HG03066 (cell line): ENCODE measurements around the gene TMEM59.

Source experiments
- ATAC-seq: cut with Tn5 transposase; IDR thresholded peaks from one replicate; pipeline ENCODE4 v1.9.1; 2021; ENCODE audit warnings: low read depth; ENCODE audit not compliant: unreplicated experiment

The TMEM59 gene

DNA sequence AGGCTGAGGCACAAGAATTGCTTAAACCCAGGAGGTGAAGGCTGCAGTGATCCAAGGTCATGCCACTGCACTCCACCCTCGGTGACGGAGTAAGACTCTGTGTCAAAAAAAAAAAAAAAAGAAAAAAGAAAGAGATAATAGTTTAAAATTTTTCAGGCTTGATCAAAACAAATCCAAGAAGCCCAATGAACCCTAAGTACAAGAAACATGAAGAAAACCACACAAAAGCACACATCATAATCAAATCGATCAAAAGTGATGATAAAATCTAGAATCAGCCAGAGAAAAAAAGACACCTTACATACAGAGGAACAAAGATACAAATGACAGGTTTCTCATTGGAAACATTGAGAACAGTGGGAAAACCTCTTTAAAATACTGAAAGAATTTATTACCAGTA lies 66.5 kb downstream of the TMEM59 start:
- no peak for ATAC-seq

DNA sequence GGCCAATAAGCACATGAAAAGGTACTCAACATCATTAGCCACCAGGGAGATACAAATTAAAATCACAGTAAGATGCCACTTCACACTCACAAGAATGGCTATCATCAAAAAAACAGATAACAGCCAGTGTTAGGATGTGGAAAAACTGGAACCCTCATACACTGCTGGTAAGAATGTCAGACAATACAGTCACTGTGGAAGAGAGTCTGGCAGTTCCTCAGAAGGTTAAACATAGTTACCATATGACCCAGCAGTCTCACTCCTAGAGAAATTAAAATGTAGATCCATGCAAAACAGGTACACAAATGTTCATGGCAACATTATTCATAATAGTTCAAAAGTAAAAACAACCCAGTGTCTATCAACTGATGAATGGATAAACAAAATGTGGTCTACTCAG lies 68.3 kb downstream of the TMEM59 start:
- ATAC-seq: no peak

DNA sequence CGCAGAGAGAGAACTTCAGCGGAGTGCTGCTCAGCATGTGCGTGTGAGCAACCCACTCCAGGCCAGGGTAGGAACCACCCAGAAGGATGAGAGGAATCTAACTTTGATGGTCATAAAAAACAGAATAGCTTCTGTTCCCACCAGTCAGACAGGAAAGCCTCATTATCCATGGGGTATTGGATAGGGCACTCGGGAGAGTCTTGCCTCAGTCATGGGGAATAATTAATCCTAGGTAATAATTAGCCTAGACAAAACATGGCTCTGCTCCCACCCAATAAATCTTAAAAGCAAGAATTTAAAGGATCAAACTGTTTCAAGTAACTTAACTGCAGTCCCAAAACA lies 70.3 kb downstream of the TMEM59 start:
- no peak for ATAC-seq

DNA sequence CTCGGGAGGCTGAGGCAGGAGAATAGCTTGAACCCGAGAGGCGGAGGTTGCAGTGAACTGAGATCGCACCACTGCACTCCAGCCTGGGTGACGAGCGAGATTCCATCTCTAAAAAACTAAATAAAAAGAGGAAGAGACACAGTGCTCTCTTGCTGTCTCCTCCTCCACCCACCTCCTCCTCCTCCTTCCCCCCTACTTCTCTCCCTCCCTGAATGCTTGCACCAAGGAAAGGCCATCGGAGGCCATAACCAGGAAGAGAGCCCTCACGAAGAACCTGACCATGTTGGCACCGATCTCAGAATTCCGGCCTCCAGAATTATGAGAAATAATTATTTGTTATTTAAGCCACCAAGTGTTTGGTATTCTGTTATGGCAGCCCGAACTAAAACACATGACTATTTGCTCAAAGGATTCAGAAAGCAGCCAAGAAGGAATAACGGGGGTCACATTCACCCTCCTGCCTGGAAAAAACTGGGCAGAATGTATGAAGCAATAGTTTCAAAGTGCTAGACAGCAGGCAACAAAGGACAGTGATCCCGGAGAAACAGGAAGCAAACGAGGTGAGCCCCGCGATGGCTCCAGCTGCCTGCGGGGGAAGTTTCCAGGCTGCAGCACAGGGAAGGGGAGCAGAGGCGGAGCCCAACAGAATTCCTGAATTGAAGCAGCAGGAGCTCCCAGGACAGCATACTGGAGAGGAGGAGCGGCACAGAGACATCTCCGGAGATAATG lies 70.8 kb downstream of the TMEM59 start:
- ATAC-seq: no peak

DNA sequence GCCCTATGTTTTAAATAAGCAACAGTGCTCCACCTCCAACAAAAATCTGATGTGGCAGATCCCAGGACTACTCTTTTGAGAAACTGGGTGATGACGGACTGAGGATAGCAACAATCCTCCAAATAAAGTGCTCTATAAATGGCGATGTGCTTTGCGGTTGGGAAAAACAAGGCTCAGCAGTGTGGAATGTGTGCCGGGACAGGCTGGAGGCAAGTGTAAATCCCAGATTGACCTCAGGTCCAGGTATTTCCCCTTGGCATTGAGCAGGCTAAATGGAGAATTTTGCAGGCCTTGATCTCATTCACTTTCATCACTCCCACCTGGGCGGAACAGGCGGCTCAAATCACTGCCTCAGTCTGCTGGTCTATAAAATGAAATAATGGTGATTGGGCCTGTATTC lies 71.8 kb downstream of the TMEM59 start:
- ATAC-seq: no peak

DNA sequence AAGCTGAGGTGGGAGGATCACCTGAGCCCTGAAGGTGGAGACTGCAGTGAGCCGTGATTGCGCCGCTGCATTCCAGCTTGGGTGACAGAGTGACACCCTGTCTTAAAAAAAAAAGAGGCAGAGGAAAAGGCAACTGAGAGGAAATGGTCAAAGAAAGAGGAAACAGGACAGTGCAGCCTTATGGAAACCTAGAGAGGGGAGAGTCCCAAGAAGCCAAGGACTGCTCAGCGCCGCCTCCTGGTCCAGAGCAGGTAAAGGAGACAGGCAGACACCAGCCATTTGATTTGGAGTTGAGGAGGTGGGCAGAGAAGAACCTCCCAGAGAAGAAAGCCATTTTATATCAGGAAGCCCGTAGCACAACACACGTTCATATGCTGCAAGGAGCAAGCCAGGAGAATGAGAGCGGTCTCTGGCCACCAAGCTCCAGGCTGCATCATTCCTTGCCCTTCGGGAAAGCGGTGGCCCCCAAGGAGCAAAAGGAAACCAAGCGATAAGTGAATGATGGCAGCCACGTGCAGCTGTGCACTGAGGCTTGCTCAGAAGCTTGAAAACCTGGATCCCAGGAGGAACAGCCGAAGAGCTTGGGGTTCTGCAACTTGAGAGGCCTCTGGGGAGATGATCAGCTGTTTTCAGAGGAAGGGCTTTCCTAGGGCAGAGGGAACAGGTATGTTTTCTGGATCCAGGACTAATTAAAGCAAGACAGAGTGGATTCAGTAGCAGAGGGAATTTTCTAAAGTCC lies 73.1 kb downstream of the TMEM59 start:
- no peak for ATAC-seq
